SW480 (cell line): Measurements from ENCODE around the gene USH1G.
A peak's percentile ranks its signal among the peaks of the same experiment; 100 is the strongest.
"Not testable (repeated sequence)": the region's sequence is repeated elsewhere in the genome, so short reads cannot be mapped to it uniquely, and the experiment has no call there.

Source experiments
- DNase-seq: peaks from one replicate; pipeline ENCODE4 v3.0.0-alpha.2; 2016; ENCODE audit warnings: low spot score

USH1G gene

GRCh38 chr17:74922694-74923537, at the start of gene USH1G:
USH1G (minus strand) TSS chr17:74923255; CDS start chr17:74923073, 182 bp downstream.
- no peak for DNase-seq

- peak; percentile 59 for DNase-seq
Observed at GRCh38 chr17:74972107-74972972, 49.3 kb upstream of the USH1G start, which contains the start of gene HID1. HID1 (minus strand) TSS chr17:74972759; CDS start chr17:74972656, 103 bp downstream.

- no peak for DNase-seq
Observed at GRCh38 chr17:74971842-74972106, 48.7 kb upstream of the USH1G start.

- DNase-seq, result no peak
Observed at GRCh38 chr17:74971069-74971841, 48.2 kb upstream of the USH1G start.

- no peak for DNase-seq
Observed at GRCh38 chr17:74970395-74970794, 47.3 kb upstream of the USH1G start.

- not testable (repeated sequence) for DNase-seq
Observed at GRCh38 chr17:74969501-74969900, 46.4 kb upstream of the USH1G start.

GRCh38 chr17:74968361-74968780, 45.3 kb upstream of the USH1G start:
- DNase-seq, result no peak

- no peak for DNase-seq
Observed at GRCh38 chr17:74964988-74965622, 42.0 kb upstream of the USH1G start.

GRCh38 chr17:74964246-74964761, 41.2 kb upstream of the USH1G start:
- no peak for DNase-seq

- no peak for DNase-seq
Observed at GRCh38 chr17:74963656-74964055, 40.6 kb upstream of the USH1G start.

- DNase-seq, result no peak
Observed at GRCh38 chr17:74962622-74963394, 39.8 kb upstream of the USH1G start.

- peak; percentile 82 for DNase-seq
Observed at GRCh38 chr17:74961657-74962350, 38.7 kb upstream of the USH1G start.

GRCh38 chr17:74960570-74961342, 37.7 kb upstream of the USH1G start:
- peak; percentile 93 for DNase-seq

- DNase-seq, result peak; percentile 72
Observed at GRCh38 chr17:74959826-74960515, 36.9 kb upstream of the USH1G start.

GRCh38 chr17:74957935-74958740, 35.1 kb upstream of the USH1G start:
- DNase-seq, result peak; percentile 38

GRCh38 chr17:74956093-74956492, 33.0 kb upstream of the USH1G start:
- DNase-seq, result no peak

- no peak for DNase-seq
Observed at GRCh38 chr17:74954665-74955421, 31.8 kb upstream of the USH1G start.
